NCI-H82 (cell line): Measurements from ENCODE around the gene ABCD1.
A peak's percentile ranks its signal among the peaks of the same experiment; 100 is the strongest.

ENCODE experiments used
- DNase-seq: peaks from one replicate; lab custom pipeline; 2025; lab: John Stamatoyannopoulos, UW

ABCD1 gene

GRCh38 chrX:153774576-153775292 is 50.1 kb downstream of the ABCD1 start:
- DNase-seq, result no peak

- no peak for DNase-seq
These were observed 50.9 kb downstream of the ABCD1 start for GRCh38 chrX:153775293-153776119.

GRCh38 chrX:153776120-153776599 is 51.5 kb downstream of the ABCD1 start:
- no peak for DNase-seq

- no peak for DNase-seq
These were observed 52.0 kb downstream of the ABCD1 start for GRCh38 chrX:153776611-153777045.

GRCh38 chrX:153777261-153778090 is 52.8 kb downstream of the ABCD1 start:
- no peak for DNase-seq

- DNase-seq, result no peak
These were observed 53.5 kb downstream of the ABCD1 start for GRCh38 chrX:153778181-153778580.

GRCh38 chrX:153778684-153779101 is 54.0 kb downstream of the ABCD1 start:
- DNase-seq, result peak; percentile 60

- DNase-seq, result no peak
These were observed 55.4 kb downstream of the ABCD1 start for GRCh38 chrX:153779891-153780677.

- DNase-seq, result peak; percentile 43
These were observed 56.2 kb downstream of the ABCD1 start, which contains the start of gene SRPK3 for GRCh38 chrX:153780678-153781427. Gene SRPK3, plus strand, starts transcription at chrX:153781041. Its CDS starts 46 bp downstream, at chrX:153781087.

GRCh38 chrX:153781428-153782047 is 56.9 kb downstream of the ABCD1 start:
- peak; percentile 45 for DNase-seq

- no peak for DNase-seq
These were observed 57.7 kb downstream of the ABCD1 start for GRCh38 chrX:153782313-153782712.

- DNase-seq, result no peak
These were observed 58.2 kb downstream of the ABCD1 start for GRCh38 chrX:153782871-153783270.

GRCh38 chrX:153783378-153784013 is 58.8 kb downstream of the ABCD1 start:
- DNase-seq, result peak; percentile 20

- DNase-seq, result no peak
These were observed 59.8 kb downstream of the ABCD1 start for GRCh38 chrX:153784325-153784967.

- DNase-seq, result no peak
These were observed 62.0 kb downstream of the ABCD1 start for GRCh38 chrX:153786669-153787068.

- DNase-seq, result no peak
These were observed 65.0 kb downstream of the ABCD1 start for GRCh38 chrX:153789654-153790053.

GRCh38 chrX:153791104-153791852 is 66.6 kb downstream of the ABCD1 start:
- DNase-seq, result no peak

GRCh38 chrX:153792368-153792767 is 67.7 kb downstream of the ABCD1 start:
- DNase-seq, result no peak
